Bronchial epithelial cell (primary cell): Measurements from ENCODE around the gene KMT2E. TPM values are rescaled to one million over a fixed set of nuclear protein-coding genes. Genes with fewer than 3 reads are reported as not detected.
A peak's percentile ranks its signal among the peaks of the same experiment; 100 is the strongest.

Experiments used
- DNase-seq: peaks from one replicate; pipeline ENCODE4 v3.0.0-alpha.2; 2010; ENCODE audit warnings: low read depth
- FAIRE-seq: peaks from 2 replicates; lab custom pipeline; 2011; peaks lifted over from hg19 to GRCh38; lab: Jason Lieb, UNC
- H3K27me3 ChIP-seq: 2 replicates; pipeline ENCODE4 v1.5.1; 2011; ENCODE audit warnings: low read length; ENCODE audit not compliant: control insufficient read depth, insufficient read depth
- H3K36me3 ChIP-seq: 2 replicates; pipeline ENCODE4 v1.5.1; 2011; ENCODE audit warnings: low read length; ENCODE audit not compliant: control insufficient read depth, insufficient read depth
- H3K4me3 ChIP-seq: 2 replicates; pipeline ENCODE4 v1.5.1; 2011; ENCODE audit warnings: mild to moderate bottlenecking, low read depth, low read length, control low read depth
- total RNA-seq: library from RNA; depleted of rRNA; stranded (reverse); fragments of >200 nt; gene quantifications from 2 replicates; pipeline ENCODE4 v1.2.1, GENCODE V29; 2014
- TF ChIP-seq, protein P1 (sequence below): IDR thresholded peaks from 2 replicates; pipeline ENCODE4 v1.5.1; 2011; ENCODE audit warnings: mild to moderate bottlenecking, moderate library complexity, low read length, control low read depth, inconsistent platforms; ENCODE audit not compliant: insufficient read depth, severe bottlenecking

KMT2E gene
- total RNA-seq, 1 donor from 2014 or later, result 79.8 TPM

DNA sequence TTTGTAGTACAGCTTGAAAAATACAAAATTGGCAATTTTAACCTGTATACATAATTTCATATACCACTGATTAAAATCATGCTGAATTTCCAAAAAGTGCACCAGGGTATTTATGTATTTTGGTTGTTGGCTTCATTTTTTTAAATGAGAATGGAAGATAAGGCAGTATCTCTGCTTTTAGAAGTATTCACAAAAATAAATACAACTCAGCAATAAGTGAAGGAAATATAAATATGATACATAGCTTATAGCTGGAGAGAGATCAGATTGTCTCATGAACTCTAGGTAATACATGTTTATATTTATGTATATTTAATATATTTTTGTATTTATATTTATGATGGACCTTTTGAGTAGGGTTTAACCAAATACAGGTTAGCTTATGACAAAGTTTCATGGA, 81.0 kb downstream of the KMT2E start:
- H3K36me3 ChIP-seq, result peaks cover 5% of the 10 kb centered on the region
- no peak overlapping the region for H3K4me3 ChIP-seq
- TF ChIP-seq, protein P1, sequence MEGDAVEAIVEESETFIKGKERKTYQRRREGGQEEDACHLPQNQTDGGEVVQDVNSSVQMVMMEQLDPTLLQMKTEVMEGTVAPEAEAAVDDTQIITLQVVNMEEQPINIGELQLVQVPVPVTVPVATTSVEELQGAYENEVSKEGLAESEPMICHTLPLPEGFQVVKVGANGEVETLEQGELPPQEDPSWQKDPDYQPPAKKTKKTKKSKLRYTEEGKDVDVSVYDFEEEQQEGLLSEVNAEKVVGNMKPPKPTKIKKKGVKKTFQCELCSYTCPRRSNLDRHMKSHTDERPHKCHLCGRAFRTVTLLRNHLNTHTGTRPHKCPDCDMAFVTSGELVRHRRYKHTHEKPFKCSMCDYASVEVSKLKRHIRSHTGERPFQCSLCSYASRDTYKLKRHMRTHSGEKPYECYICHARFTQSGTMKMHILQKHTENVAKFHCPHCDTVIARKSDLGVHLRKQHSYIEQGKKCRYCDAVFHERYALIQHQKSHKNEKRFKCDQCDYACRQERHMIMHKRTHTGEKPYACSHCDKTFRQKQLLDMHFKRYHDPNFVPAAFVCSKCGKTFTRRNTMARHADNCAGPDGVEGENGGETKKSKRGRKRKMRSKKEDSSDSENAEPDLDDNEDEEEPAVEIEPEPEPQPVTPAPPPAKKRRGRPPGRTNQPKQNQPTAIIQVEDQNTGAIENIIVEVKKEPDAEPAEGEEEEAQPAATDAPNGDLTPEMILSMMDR, result no peak
- DNase-seq (no peak), FAIRE-seq (no peak)
- no peaks in the 10 kb centered on the region for H3K27me3 ChIP-seq

DNA sequence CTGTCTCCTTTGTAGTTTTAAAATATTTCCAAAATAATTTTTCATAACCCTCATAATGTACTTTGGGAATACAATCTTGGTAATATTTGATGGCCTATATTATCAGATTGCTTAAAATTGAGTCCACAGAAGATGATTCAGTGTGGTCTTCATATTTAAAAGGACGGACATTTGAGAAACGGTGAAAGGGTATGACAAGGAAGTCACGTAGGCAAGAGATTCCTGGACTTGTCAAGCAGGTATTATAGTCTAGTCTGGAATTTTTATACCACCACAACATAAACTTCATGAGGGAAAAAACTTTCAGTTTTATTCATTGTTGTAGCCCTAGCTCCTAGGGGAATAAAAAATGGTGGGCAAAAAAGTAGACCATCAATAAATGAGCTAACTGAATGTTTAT, 82.3 kb downstream of the KMT2E start:
- FAIRE-seq (no peak), DNase-seq (peak; percentile 68)
- TF ChIP-seq, protein P1, result no peak
- Histone ChIP-seq H3K27me3 (no peaks in the 10 kb centered on the region), H3K36me3 (peaks cover 3% of the 10 kb centered on the region), H3K4me3 (no peak overlapping the region)

DNA sequence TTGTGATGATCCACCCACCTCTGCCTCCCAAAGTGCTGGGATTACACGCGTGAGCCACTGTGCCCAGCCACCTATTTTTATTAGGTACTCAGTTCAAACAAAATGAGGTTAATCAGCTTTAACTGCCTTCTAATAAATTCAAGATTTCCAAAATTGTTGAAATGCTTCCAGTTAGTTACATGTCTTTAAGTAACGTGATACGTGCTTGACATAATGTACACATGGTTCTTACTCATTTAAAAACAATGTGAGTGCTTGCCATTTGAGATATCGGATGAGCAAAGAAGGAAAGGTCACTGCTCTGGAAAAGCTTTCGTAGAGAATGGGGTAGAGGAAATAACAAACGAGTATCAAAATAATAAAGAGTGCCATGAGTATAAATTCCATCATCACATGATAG, 83.6 kb downstream of the KMT2E start:
- peaks cover 2% of the 10 kb centered on the region for H3K36me3 ChIP-seq
- FAIRE-seq (no peak), DNase-seq (peak; percentile 85)
- H3K27me3 ChIP-seq, result no peaks in the 10 kb centered on the region
- TF ChIP-seq, protein P1, result no peak
- no peak overlapping the region for H3K4me3 ChIP-seq

DNA sequence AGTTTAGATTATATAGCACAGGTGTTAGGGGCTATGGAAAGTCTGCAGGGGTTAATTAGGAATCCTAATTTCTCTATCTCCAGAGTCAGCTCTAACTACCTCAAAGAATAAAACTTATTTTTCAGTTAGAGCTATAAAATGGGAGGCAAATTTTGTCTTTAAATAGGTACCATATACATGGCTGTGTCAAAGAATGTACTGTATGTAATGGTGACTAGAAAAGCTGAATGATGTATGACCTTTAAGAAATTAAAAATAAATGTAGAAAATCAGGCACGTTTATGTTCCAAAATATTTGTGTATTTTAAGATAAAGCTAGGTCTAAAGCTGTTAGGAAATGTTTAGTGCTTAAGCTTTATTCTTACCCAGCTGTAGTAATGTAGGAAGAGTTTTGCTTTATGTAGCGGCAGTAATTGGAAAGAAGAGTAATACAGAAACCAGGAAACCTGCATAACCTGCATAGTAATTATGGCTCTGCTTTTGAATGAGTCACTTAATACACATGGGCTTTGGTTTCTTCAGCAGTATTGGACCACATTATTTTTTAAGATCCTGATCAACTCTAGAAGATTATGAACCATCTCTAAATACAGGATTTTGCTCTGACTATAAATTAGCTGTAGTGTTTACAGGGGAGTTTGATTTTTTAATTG, 85.0 kb downstream of the KMT2E start:
- TF ChIP-seq, protein P1, result no peak
- no peaks in the 10 kb centered on the region for H3K27me3 ChIP-seq
- H3K4me3 ChIP-seq, result no peak overlapping the region
- FAIRE-seq, result no peak
- peak; percentile 71 for DNase-seq
- H3K36me3 ChIP-seq, result peaks cover 2% of the 10 kb centered on the region

DNA sequence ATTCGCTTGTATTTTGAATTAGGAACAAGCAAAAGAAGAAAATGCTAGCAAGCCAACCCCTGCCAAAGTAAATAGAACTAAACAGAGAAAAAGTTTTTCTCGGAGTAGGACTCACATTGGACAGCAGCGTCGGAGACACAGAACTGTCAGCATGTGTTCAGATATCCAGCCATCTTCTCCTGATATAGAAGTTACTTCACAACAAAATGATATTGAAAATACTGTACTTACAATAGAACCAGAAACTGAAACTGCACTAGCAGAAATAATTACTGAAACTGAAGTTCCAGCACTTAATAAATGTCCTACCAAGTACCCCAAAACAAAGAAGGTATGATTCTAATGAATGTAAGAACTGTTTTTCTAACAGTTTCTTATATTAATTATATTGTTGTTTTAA, 87.9 kb downstream of the KMT2E start:
- H3K36me3 ChIP-seq, result peaks cover 8% of the 10 kb centered on the region
- H3K27me3 ChIP-seq, result no peaks in the 10 kb centered on the region
- DNase-seq (no peak), FAIRE-seq (no peak)
- TF ChIP-seq, protein P1, result no peak
- no peak overlapping the region for H3K4me3 ChIP-seq
